PC-3 (cell line): ENCODE measurements around the gene SLC12A9.

Experiments used
- EZH2 ChIP-seq: fragments of 300-600 bp; sonication (generic); IDR thresholded peaks from one replicate; pipeline ENCODE4 v1.6.1; 2017; ENCODE audit warnings: antibody characterized with exemption, mild to moderate bottlenecking, low read length; ENCODE audit not compliant: unreplicated experiment
- TF ChIP-seq, protein P1 (sequence below): fragments of 300-600 bp; sonication (generic); conservative IDR thresholded peaks from 2 replicates; pipeline ENCODE4 v1.5.1; 2017; ENCODE audit warnings: antibody characterized with exemption, low read depth, mild to moderate bottlenecking, low read length

- TF ChIP-seq, protein P1, sequence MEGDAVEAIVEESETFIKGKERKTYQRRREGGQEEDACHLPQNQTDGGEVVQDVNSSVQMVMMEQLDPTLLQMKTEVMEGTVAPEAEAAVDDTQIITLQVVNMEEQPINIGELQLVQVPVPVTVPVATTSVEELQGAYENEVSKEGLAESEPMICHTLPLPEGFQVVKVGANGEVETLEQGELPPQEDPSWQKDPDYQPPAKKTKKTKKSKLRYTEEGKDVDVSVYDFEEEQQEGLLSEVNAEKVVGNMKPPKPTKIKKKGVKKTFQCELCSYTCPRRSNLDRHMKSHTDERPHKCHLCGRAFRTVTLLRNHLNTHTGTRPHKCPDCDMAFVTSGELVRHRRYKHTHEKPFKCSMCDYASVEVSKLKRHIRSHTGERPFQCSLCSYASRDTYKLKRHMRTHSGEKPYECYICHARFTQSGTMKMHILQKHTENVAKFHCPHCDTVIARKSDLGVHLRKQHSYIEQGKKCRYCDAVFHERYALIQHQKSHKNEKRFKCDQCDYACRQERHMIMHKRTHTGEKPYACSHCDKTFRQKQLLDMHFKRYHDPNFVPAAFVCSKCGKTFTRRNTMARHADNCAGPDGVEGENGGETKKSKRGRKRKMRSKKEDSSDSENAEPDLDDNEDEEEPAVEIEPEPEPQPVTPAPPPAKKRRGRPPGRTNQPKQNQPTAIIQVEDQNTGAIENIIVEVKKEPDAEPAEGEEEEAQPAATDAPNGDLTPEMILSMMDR, result no peak
- no peak for TF ChIP-seq EZH2
These were observed 4.4 kb downstream of the SLC12A9 start for GRCh38 chr7:100856871-100857282.
